A673 (cell line): Measurements from ENCODE around the gene SRSF12. TPM values are rescaled to one million over a fixed set of nuclear protein-coding genes. Genes with fewer than 3 reads are reported as not detected.

Source experiments
- BruUV-seq: library from RNA; stranded (reverse); fragments of 400-500 nt; replicated peaks from 2 replicates; lab custom pipeline; 2021; lab: Mats Ljungman, UMichigan
- CTCF ChIA-PET: fragments of 300-600 bp; sonication (Branson Sonifier 250); formaldehyde crosslinking; loops from one replicate; lab custom pipeline; 2022; ENCODE audit warnings: antibody characterized with exemption; lab: Charles Lee
- POLR2A ChIA-PET: fragments of 300-600 bp; sonication (Branson Sonifier 250); formaldehyde crosslinking; loops from one replicate; lab custom pipeline; 2022; ENCODE audit warnings: antibody characterized with exemption; ENCODE audit not compliant: low non-redundant PET; lab: Charles Lee
- DNase-seq: peaks from one replicate; pipeline ENCODE4 v3.0.0-alpha.2; 2015; ENCODE audit warnings: low spot score
- H3K27ac ChIP-seq: fragments of 200-600 bp; sonication (generic); 2 replicates; pipeline ENCODE4 v1.5.1; 2016; ENCODE audit warnings: mixed run types, low read depth, mild to moderate bottlenecking, mixed read lengths, antibody characterized with exemption, low read length; ENCODE audit not compliant: poor library complexity, severe bottlenecking
- H3K27me3 ChIP-seq: fragments of 200-600 bp; sonication (generic); replicated peaks from 2 replicates; pipeline ENCODE4 v1.6.1; 2017; ENCODE audit warnings: mixed run types, low read depth, mild to moderate bottlenecking, mixed read lengths, antibody characterized with exemption, low read length; ENCODE audit not compliant: insufficient read depth, poor library complexity
- H3K36me3 ChIP-seq: fragments of 200-600 bp; sonication (generic); 2 replicates; pipeline ENCODE4 v1.6.1; 2016; ENCODE audit warnings: mixed run types, mild to moderate bottlenecking, mixed read lengths, antibody characterized with exemption, low read length; ENCODE audit not compliant: insufficient read depth, poor library complexity, severe bottlenecking
- H3K4me1 ChIP-seq: fragments of 200-600 bp; sonication (generic); 2 replicates; pipeline ENCODE4 v1.6.1; 2017; ENCODE audit warnings: mixed run types, mild to moderate bottlenecking, mixed read lengths, antibody characterized with exemption, low read length; ENCODE audit not compliant: insufficient read depth, poor library complexity, severe bottlenecking
- H3K4me3 ChIP-seq: fragments of 200-600 bp; sonication (generic); 2 replicates; pipeline ENCODE4 v1.5.1; 2016; ENCODE audit warnings: low read depth, mixed run types, mild to moderate bottlenecking, mixed read lengths, low read length; ENCODE audit not compliant: poor library complexity, severe bottlenecking
- H3K9me3 ChIP-seq: fragments of 200-600 bp; sonication (generic); 2 replicates; pipeline ENCODE4 v1.6.1; 2016; ENCODE audit warnings: mixed run types, low read depth, mild to moderate bottlenecking, mixed read lengths, antibody characterized with exemption, low read length; ENCODE audit not compliant: poor library complexity, severe bottlenecking
- EZH2 ChIP-seq: fragments of 200-600 bp; sonication (generic); IDR thresholded peaks from 2 replicates; pipeline ENCODE4 v1.6.1; 2017; ENCODE audit warnings: borderline replicate concordance, low read depth, mild to moderate bottlenecking, mixed read lengths, antibody characterized with exemption, low read length; ENCODE audit not compliant: poor library complexity, severe bottlenecking
- intact Hi-C: fragments of 100-400 bp; cut with micrococcal nuclease; formaldehyde crosslinking; loops from one replicate; pipeline ENCODE4 v1.10.0; 2022; ENCODE audit not compliant: unreplicated experiment
- total RNA-seq: library from RNA; stranded (reverse); gene quantifications from 2 replicates; pipeline ENCODE4 v1.2.3, GENCODE V29; 2021
- TF ChIP-seq, protein P1 (sequence below): fragments of 300-800, 200-600 bp; sonication (generic); conservative IDR thresholded peaks from 2 replicates; pipeline ENCODE4 v1.5.1; 2017; ENCODE audit warnings: low read depth, mild to moderate bottlenecking, antibody characterized with exemption, low read length, moderate library complexity, mixed read lengths

The SRSF12 gene
- total RNA-seq, 1 experiment from 2014 or later = 14.3 TPM

DNA sequence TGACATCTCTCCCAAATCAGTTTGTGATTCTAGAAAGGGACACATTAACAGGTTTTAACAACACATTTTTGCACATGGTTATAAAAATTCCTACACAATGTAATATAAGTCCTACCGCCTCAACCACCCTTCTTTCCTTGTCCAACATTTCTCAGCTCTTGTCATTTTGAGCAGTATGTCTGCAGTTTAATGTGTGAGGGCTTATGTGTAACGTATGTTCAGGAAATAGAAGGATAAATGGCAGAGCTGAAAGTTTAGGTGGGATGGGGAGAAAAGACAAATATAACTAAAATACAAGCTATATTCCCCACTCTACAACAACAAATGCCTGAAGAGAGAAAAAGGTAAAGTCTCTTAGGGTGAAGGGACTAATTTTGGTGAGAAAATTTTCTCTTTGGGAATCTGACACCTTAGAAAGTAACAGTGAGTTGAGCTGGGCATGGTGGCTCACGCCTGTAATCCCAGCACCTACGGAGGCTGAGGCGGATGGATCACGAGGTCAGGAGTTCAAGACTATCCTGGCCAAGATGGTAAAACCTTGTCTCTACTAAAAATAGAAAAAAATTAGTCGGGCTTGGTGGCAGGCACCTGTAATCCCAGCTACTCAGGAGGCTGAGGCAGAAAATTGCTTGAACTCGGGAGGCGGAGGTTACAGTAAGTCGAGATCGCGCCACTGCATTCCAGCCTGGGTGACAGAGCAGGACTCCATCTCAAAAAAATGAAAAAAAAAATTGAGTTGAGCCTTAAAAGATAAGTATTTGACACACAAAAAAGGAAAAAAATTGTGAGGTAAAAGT is 32.3 kb downstream of the SRSF12 start:
- BruUV-seq = no TSS peak
- ChIA-PET POLR2A (interaction anchor here (1.3 kb wide), 1 partner anchor 103 kb away, joined by 4 read pairs; no protein-coding TSS in a partner anchor), CTCF (no interaction called here)
- Histone ChIP-seq H3K9me3 (no peaks in the 10 kb centered on the region), H3K4me1 (peaks cover 7% of the 10 kb centered on the region), H3K27ac (no peak overlapping the region), H3K4me3 (no peak overlapping the region), H3K36me3 (peaks cover 24% of the 10 kb centered on the region), H3K27me3 (no peaks in the 10 kb centered on the region)
- intact Hi-C loops = no loop called here
- TF ChIP-seq, protein P1, sequence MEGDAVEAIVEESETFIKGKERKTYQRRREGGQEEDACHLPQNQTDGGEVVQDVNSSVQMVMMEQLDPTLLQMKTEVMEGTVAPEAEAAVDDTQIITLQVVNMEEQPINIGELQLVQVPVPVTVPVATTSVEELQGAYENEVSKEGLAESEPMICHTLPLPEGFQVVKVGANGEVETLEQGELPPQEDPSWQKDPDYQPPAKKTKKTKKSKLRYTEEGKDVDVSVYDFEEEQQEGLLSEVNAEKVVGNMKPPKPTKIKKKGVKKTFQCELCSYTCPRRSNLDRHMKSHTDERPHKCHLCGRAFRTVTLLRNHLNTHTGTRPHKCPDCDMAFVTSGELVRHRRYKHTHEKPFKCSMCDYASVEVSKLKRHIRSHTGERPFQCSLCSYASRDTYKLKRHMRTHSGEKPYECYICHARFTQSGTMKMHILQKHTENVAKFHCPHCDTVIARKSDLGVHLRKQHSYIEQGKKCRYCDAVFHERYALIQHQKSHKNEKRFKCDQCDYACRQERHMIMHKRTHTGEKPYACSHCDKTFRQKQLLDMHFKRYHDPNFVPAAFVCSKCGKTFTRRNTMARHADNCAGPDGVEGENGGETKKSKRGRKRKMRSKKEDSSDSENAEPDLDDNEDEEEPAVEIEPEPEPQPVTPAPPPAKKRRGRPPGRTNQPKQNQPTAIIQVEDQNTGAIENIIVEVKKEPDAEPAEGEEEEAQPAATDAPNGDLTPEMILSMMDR = no peak
- TF ChIP-seq EZH2 = no peak
- no peak for DNase-seq

DNA sequence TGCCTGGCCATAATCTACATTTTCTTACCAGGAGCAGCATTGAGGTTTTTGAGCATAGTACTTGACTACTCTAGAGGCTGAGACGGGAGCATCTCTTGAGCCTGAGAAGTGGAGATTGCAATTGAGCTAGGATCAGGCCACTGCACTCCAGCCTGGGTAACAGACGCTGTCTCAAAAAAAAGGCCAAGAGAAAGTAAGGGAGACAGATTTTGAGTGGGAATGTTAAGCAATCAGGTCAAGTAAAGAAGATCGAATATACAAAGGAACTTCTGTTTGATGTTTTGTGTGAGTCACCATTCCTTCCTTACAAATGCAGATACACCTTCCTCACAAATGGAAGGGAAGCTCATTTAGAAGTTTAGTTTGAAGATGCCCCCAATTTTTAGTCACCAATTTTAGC is 32.9 kb downstream of the SRSF12 start:
- TF ChIP-seq, protein P1 = no peak
- TF ChIP-seq EZH2 = no peak
- peaks cover 24% of the 10 kb centered on the region for H3K36me3 ChIP-seq
- H3K27me3 ChIP-seq = no peaks in the 10 kb centered on the region
- no peak for DNase-seq
- intact Hi-C loops = loop anchor here (5.0 kb wide), 2 partner anchors 48 to 157 kb away; no protein-coding TSS in a partner anchor
- ChIA-PET POLR2A (interaction anchor here (1.3 kb wide), 1 partner anchor 103 kb away, joined by 4 read pairs; no protein-coding TSS in a partner anchor), CTCF (no interaction called here)
- no TSS peak for BruUV-seq
- no peak overlapping the region for H3K4me3 ChIP-seq
- no peak overlapping the region for H3K27ac ChIP-seq
- H3K4me1 ChIP-seq = peaks cover 7% of the 10 kb centered on the region
- no peaks in the 10 kb centered on the region for H3K9me3 ChIP-seq

DNA sequence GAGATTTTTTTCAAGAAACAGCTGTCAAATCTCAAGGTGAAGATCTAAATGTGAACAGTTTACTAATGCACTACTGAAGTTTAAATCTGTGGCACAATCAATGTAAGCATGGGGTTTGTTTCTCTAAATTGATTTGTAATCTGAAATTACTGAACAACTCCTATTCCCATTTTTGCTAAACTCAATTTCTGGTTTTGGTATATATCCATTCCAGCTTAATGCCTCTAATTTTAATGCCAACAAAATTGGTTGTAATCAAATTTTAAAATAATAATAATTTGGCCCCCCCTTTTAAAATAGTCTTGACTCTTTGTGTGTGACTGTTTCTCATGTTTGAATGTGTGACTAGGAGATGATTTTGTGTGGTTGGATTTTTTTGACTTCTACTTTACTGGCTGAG is 33.3 kb downstream of the SRSF12 start:
- BruUV-seq = no TSS peak
- DNase-seq = no peak
- peaks cover 7% of the 10 kb centered on the region for H3K4me1 ChIP-seq
- no peaks in the 10 kb centered on the region for H3K27me3 ChIP-seq
- H3K36me3 ChIP-seq = peaks cover 24% of the 10 kb centered on the region
- intact Hi-C loops = loop anchor here (5.0 kb wide), 2 partner anchors 47 to 158 kb away; no protein-coding TSS in a partner anchor
- CTCF ChIA-PET = no interaction called here
- no peak overlapping the region for H3K27ac ChIP-seq
- H3K4me3 ChIP-seq = no peak overlapping the region
- POLR2A ChIA-PET = interaction anchor here (1.3 kb wide), 1 partner anchor 102 kb away, joined by 4 read pairs; no protein-coding TSS in a partner anchor
- TF ChIP-seq, protein P1 = no peak
- TF ChIP-seq EZH2 = no peak
- H3K9me3 ChIP-seq = no peaks in the 10 kb centered on the region
